Type B pancreatic cell (in vitro differentiated cells): ENCODE results near the gene ADARB2. TPM values are rescaled to one million over a fixed set of nuclear protein-coding genes. Genes with fewer than 3 reads are reported as not detected.

ENCODE experiments used
- DNase-seq: peaks from one replicate; pipeline ENCODE4 v3.0.0; 2021; ENCODE audit warnings: mixed read lengths; ENCODE audit not compliant: unreplicated experiment; ENCODE audit errors: extremely low spot score
- H3K27ac Mint-ChIP-seq: 2 replicates; pipeline ENCODE4 v1.8.0; 2021; ENCODE audit warnings: mild to moderate bottlenecking, mixed read lengths
- H3K27me3 Mint-ChIP-seq: 2 replicates; pipeline ENCODE4 v1.8.0; 2021; ENCODE audit warnings: mixed read lengths
- H3K36me3 Mint-ChIP-seq: 2 replicates; pipeline ENCODE4 v1.8.0; 2021; ENCODE audit warnings: mixed read lengths
- H3K4me1 Mint-ChIP-seq: one replicate; pipeline ENCODE4 v1.8.0; 2021; ENCODE audit warnings: mixed read lengths; ENCODE audit not compliant: unreplicated experiment
- H3K4me3 Mint-ChIP-seq: 2 replicates; pipeline ENCODE4 v1.8.0; 2021; ENCODE audit warnings: mild to moderate bottlenecking, mixed read lengths
- H3K9me3 Mint-ChIP-seq: 2 replicates; pipeline ENCODE4 v1.8.0; 2021; ENCODE audit warnings: mixed read lengths
- total RNA-seq: library from RNA; stranded (reverse); gene quantifications from 2 replicates; pipeline ENCODE4 v1.2.1, GENCODE V29; 2021; ENCODE audit warnings: low replicate concordance
- TF ChIP-seq, protein P1 (sequence below): fragments of 200-600 bp; sonication (generic); conservative IDR thresholded peaks from 2 replicates; pipeline ENCODE4 v1.5.0; 2021; ENCODE audit warnings: antibody characterized with exemption, mild to moderate bottlenecking

ADARB2 gene
- total RNA-seq, 1 donor from 2014 or later, result 4.9 TPM

GRCh38 chr10:1211844-1212570, 525.3 kb downstream of the ADARB2 start:
- Mint-ChIP-seq H3K27me3 (peaks cover 8% of the 10 kb centered on the region), H3K4me3 (no peak overlapping the region), H3K36me3 (no peaks in the 10 kb centered on the region), H3K27ac (no peak overlapping the region), H3K4me1 (no peaks in the 10 kb centered on the region), H3K9me3 (no peaks in the 10 kb centered on the region)
- DNase-seq, result no peak
- TF ChIP-seq, protein P1, sequence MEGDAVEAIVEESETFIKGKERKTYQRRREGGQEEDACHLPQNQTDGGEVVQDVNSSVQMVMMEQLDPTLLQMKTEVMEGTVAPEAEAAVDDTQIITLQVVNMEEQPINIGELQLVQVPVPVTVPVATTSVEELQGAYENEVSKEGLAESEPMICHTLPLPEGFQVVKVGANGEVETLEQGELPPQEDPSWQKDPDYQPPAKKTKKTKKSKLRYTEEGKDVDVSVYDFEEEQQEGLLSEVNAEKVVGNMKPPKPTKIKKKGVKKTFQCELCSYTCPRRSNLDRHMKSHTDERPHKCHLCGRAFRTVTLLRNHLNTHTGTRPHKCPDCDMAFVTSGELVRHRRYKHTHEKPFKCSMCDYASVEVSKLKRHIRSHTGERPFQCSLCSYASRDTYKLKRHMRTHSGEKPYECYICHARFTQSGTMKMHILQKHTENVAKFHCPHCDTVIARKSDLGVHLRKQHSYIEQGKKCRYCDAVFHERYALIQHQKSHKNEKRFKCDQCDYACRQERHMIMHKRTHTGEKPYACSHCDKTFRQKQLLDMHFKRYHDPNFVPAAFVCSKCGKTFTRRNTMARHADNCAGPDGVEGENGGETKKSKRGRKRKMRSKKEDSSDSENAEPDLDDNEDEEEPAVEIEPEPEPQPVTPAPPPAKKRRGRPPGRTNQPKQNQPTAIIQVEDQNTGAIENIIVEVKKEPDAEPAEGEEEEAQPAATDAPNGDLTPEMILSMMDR, result no peak

GRCh38 chr10:1210667-1211066, 526.7 kb downstream of the ADARB2 start:
- H3K27ac Mint-ChIP-seq, result no peak overlapping the region
- DNase-seq, result no peak
- TF ChIP-seq, protein P1, result no peak
- H3K36me3 Mint-ChIP-seq, result no peaks in the 10 kb centered on the region
- no peaks in the 10 kb centered on the region for H3K4me1 Mint-ChIP-seq
- H3K9me3 Mint-ChIP-seq, result no peaks in the 10 kb centered on the region
- H3K4me3 Mint-ChIP-seq, result no peak overlapping the region
- peaks cover 8% of the 10 kb centered on the region for H3K27me3 Mint-ChIP-seq

- Mint-ChIP-seq H3K27ac (no peak overlapping the region), H3K4me1 (no peaks in the 10 kb centered on the region)
- TF ChIP-seq, protein P1, result no peak
These were observed 527.9 kb downstream of the ADARB2 start for GRCh38 chr10:1209355-1209979.

DNA sequence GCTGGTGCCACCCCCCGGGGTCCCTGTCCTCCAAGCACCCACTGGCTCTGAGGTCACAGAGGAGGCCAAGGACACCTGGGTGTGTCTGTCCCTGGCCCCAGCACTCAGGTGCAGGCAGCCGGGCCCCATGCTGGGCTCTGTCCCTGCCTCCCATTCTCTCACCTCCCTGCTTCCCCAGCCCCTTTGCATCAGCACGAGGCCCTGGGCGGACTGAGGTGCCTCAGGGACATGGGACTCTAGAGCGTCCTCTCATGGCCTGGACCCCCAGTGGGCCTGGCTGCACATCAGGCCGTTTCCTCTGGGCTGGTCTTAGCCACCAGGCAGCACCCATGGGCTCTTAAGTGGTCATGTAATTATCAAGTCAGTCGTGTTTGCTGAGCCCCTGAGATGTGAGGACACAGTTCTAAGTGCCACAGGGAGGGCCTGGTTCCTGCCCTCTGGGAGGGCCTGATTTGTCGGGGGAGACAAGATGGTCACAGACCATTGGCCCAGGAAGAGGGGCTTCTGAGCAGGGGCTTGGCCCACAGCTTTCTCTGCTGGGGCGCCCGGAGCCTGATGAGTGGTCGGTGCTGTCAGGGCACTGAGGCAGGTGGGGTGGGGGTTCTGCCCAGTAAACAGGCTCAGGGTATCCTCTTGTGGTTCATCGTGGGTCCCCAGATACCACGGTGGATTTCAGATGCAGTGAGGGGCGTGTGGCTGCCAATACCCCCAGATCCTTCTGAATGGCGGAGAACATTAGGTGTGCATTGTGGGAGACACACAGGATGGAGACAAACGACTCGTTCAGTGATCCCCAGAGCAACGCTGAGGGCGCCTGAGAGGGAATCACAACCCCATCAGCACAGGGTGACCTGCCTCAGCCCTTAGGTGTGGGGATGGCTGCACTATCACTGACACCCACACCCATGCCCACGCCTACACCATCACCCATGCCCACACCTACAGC, 528.7 kb downstream of the ADARB2 start:
- Mint-ChIP-seq H3K27ac (no peak overlapping the region), H3K9me3 (no peaks in the 10 kb centered on the region), H3K4me3 (no peak overlapping the region), H3K36me3 (no peaks in the 10 kb centered on the region), H3K4me1 (no peaks in the 10 kb centered on the region), H3K27me3 (peaks cover 8% of the 10 kb centered on the region)
- TF ChIP-seq, protein P1, result no peak
- no peak for DNase-seq

More at GRCh38 chr10:1209355-1209979, 527.9 kb downstream of the ADARB2 start:
- H3K36me3 Mint-ChIP-seq, result no peaks in the 10 kb centered on the region
- DNase-seq, result no peak
- no peaks in the 10 kb centered on the region for H3K9me3 Mint-ChIP-seq
- no peak overlapping the region for H3K4me3 Mint-ChIP-seq
- H3K27me3 Mint-ChIP-seq, result peaks cover 8% of the 10 kb centered on the region

- DNase-seq, result peak; percentile 49
- Mint-ChIP-seq H3K9me3 (no peaks in the 10 kb centered on the region), H3K27me3 (peaks cover 3% of the 10 kb centered on the region), H3K4me3 (no peak overlapping the region), H3K4me1 (no peaks in the 10 kb centered on the region), H3K36me3 (no peaks in the 10 kb centered on the region), H3K27ac (no peak overlapping the region)
- TF ChIP-seq, protein P1, result no peak
These were observed 530.7 kb downstream of the ADARB2 start for GRCh38 chr10:1206601-1207000.
